ENCODE results near the gene MARCHF10. TPM values are rescaled to one million over a fixed set of nuclear protein-coding genes. Genes with fewer than 3 reads are reported as not detected.

MARCHF10 gene
- total RNA-seq, 1 experiment from 2014 or later = not detected

GRCh38 chr17:62781831-62782251 is 26.3 kb downstream of the MARCHF10 start:
- no peaks in the 10 kb centered on the region for H3K9me3 ChIP-seq (ENCODE audit: low read depth, low read length, poor library complexity, severe bottlenecking)
- no peaks in the 10 kb centered on the region for H3K36me3 ChIP-seq (ENCODE audit: insufficient read depth, low read length, poor library complexity, severe bottlenecking)
- H3K27me3 ChIP-seq (replicated peaks; ENCODE audit: insufficient read depth, low read depth, low read length, poor library complexity) = no peaks in the 10 kb centered on the region
- TF ChIP-seq CTCF (conservative IDR thresholded peaks at IDR 0.05; ENCODE audit: low read depth, low read length) (no peak), EZH2 (IDR thresholded peaks at IDR 0.05; ENCODE audit: borderline replicate concordance, low read depth, low read length, poor library complexity, severe bottlenecking) (no peak)
- no peak overlapping the region for H3K4me3 ChIP-seq (ENCODE audit: low read depth, low read length, poor library complexity, severe bottlenecking)
- no peak overlapping the region for H3K27ac ChIP-seq (ENCODE audit: low read depth, low read length, poor library complexity, severe bottlenecking)
- POLR2A ChIA-PET (ENCODE audit: low non-redundant PET) = interaction anchor here (0.7 kb wide), 1 partner anchor 16 kb away, joined by 3 read pairs; no protein-coding TSS in a partner anchor
- H3K4me1 ChIP-seq (ENCODE audit: insufficient read depth, low read length, poor library complexity, severe bottlenecking) = no peaks in the 10 kb centered on the region
- no peak for DNase-seq (ENCODE audit: low spot score)
- BruUV-seq (replicated peaks) = no TSS peak
- CTCF ChIA-PET = no interaction called here
- intact Hi-C loops (cut with micrococcal nuclease; ENCODE audit: unreplicated experiment) = no loop called here

GRCh38 chr17:62781356-62781755 is 26.8 kb downstream of the MARCHF10 start:
- no peaks in the 10 kb centered on the region for H3K36me3 ChIP-seq (ENCODE audit: insufficient read depth, low read length, poor library complexity, severe bottlenecking)
- H3K27me3 ChIP-seq (replicated peaks; ENCODE audit: insufficient read depth, low read depth, low read length, poor library complexity) = no peaks in the 10 kb centered on the region
- no peaks in the 10 kb centered on the region for H3K4me1 ChIP-seq (ENCODE audit: insufficient read depth, low read length, poor library complexity, severe bottlenecking)
- ChIA-PET POLR2A (ENCODE audit: low non-redundant PET) (no interaction called here), CTCF (no interaction called here)
- DNase-seq (ENCODE audit: low spot score) = no peak
- no peak for TF ChIP-seq CTCF (conservative IDR thresholded peaks at IDR 0.05; ENCODE audit: low read depth, low read length)
- TF ChIP-seq EZH2 (IDR thresholded peaks at IDR 0.05; ENCODE audit: borderline replicate concordance, low read depth, low read length, poor library complexity, severe bottlenecking) = no peak
- intact Hi-C loops (cut with micrococcal nuclease; ENCODE audit: unreplicated experiment) = no loop called here
- no TSS peak for BruUV-seq (replicated peaks)
- H3K4me3 ChIP-seq (ENCODE audit: low read depth, low read length, poor library complexity, severe bottlenecking) = no peak overlapping the region
- no peak overlapping the region for H3K27ac ChIP-seq (ENCODE audit: low read depth, low read length, poor library complexity, severe bottlenecking)
- H3K9me3 ChIP-seq (ENCODE audit: low read depth, low read length, poor library complexity, severe bottlenecking) = no peaks in the 10 kb centered on the region

- BruUV-seq (replicated peaks) = no TSS peak
- Histone ChIP-seq H3K4me3 (ENCODE audit: low read depth, low read length, poor library complexity, severe bottlenecking) (no peak overlapping the region), H3K9me3 (ENCODE audit: low read depth, low read length, poor library complexity, severe bottlenecking) (no peaks in the 10 kb centered on the region), H3K4me1 (ENCODE audit: insufficient read depth, low read length, poor library complexity, severe bottlenecking) (no peaks in the 10 kb centered on the region), H3K36me3 (ENCODE audit: insufficient read depth, low read length, poor library complexity, severe bottlenecking) (no peaks in the 10 kb centered on the region), H3K27me3 (replicated peaks; ENCODE audit: insufficient read depth, low read depth, low read length, poor library complexity) (no peaks in the 10 kb centered on the region), H3K27ac (ENCODE audit: low read depth, low read length, poor library complexity, severe bottlenecking) (no peak overlapping the region)
- intact Hi-C loops (cut with micrococcal nuclease; ENCODE audit: unreplicated experiment) = no loop called here
- ChIA-PET CTCF (no interaction called here), POLR2A (ENCODE audit: low non-redundant PET) (no interaction called here)
- TF ChIP-seq EZH2 (IDR thresholded peaks at IDR 0.05; ENCODE audit: borderline replicate concordance, low read depth, low read length, poor library complexity, severe bottlenecking) (no peak), CTCF (conservative IDR thresholded peaks at IDR 0.05; ENCODE audit: low read depth, low read length) (no peak)
- no peak for DNase-seq (ENCODE audit: low spot score)
Observed at GRCh38 chr17:62780951-62781350, 27.2 kb downstream of the MARCHF10 start.
